Esophagus squamous epithelium (tissue), 5 donors: ENCODE data around the gene EGR4. TPM values are rescaled to one million over a fixed set of nuclear protein-coding genes. Genes with fewer than 3 reads are reported as not detected.
A peak's percentile ranks its signal among the peaks of the same experiment; 100 is the strongest.

Source experiments
- DNase-seq: peaks from one replicate; lab custom pipeline; 2025; lab: John Stamatoyannopoulos, UW
- H3K27ac ChIP-seq, 4 donors: fragments of 200-600 bp; sonication (generic); one replicate each; pipeline ENCODE4 v1.5.1; 2016 to 2019; ENCODE audit warnings: mild to moderate bottlenecking in 1 of 4
- H3K27me3 ChIP-seq, 4 donors: fragments of 200-600 bp; sonication (generic); 1 replicate in 3 of 4; 2 replicates in 1 of 4; pipeline versions ENCODE4 v1.5.1 to v1.6.0; 2017 to 2021; ENCODE audit warnings: antibody characterized with exemption in 1 of 4
- H3K36me3 ChIP-seq, 3 donors: fragments of 200-600 bp; sonication (generic); one replicate each; pipeline ENCODE4 v1.5.1; 2016 to 2019
- H3K4me1 ChIP-seq, 3 donors: fragments of 200-600 bp; sonication (generic); one replicate each; pipeline ENCODE4 v1.5.1; 2017 to 2019
- H3K4me3 ChIP-seq, 4 donors: fragments of 200-600 bp; sonication (generic); 1 replicate in 3 of 4; 2 replicates in 1 of 4; pipeline ENCODE4 v1.5.1; 2016 to 2019; ENCODE audit warnings: mild to moderate bottlenecking in 2 of 4, moderate library complexity in 1 of 4
- H3K9me3 ChIP-seq, 3 donors: fragments of 200-600 bp; sonication (generic); one replicate each; pipeline ENCODE4 v1.5.1; 2016 to 2019
- POLR2A ChIP-seq, 4 donors: fragments of 450-650 bp; IDR thresholded peaks; one replicate each; pipeline ENCODE4 v1.6.1; 2017; ENCODE audit warnings: antibody characterized with exemption in 4 of 4, mild to moderate bottlenecking in 4 of 4, moderate library complexity in 3 of 4
- WGBS, 2 donors: methylation state at CpG; one replicate each; pipeline ENCODE4 v1.1.5; 2018; 5-methylcytosine and 5-hydroxymethylcytosine counted together
- intact Hi-C: fragments of 100-400 bp; cut with DNase I; formaldehyde crosslinking; loops from one replicate; pipeline ENCODE4 v1.15.0; 2022
- total RNA-seq, 4 donors: library from RNA; depleted of rRNA; stranded (reverse); fragments of >200 nt; gene quantifications; one replicate each; pipeline ENCODE4 v1.1.0, GENCODE V29; 2016
- TF ChIP-seq, protein P1 (sequence below), 6 experiments: fragments of 450-650 bp in 4 of 6; fragments of 200-600 bp in 2 of 6; sonication (generic) in 2 of 6; IDR thresholded peaks; one replicate each; pipeline ENCODE4 v1.5.1; 2016 to 2019; ENCODE audit warnings: antibody characterized with exemption in 6 of 6, mild to moderate bottlenecking in 4 of 6, moderate library complexity in 4 of 6
- donor health status: DM: yes; HTN: yes; CAD: no.

EGR4 gene
- total RNA-seq, 4 donors from 2014 or later: 0.26 TPM; not detected in 3

DNA sequence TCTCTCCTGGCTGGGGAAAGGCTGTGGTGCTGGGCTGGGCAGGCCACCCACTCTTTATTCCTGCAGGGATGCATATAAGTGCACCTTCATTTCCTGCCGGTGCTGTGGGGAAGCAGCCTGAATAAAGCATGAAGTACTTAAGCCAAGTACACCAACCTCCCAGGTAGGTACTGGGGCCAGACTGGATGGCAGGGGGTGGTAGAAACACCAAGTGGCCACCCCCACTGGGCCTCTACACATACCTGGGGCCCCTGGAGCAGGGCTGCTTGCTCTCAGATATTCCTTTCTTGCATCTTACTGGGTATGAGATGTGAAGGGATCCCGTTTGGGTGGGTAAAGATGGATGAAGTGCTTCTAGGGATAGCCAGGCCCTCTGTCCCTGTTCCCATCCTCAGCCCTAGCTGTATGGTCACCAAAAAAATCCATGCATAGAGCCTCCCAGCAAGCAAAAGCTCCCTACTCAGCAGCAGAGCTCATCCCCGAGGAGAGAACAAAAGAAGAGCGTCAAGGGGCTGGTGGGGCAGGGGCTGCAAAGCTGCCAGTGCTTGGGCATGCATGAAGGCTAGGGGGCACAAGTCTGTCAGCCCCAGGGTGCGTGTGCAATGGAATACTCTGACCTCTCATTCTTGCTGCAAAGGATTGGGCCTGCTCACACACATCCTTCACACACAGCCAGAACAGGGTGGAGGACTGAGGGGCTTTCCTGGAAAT is 37.3 kb downstream of the EGR4 start:
- H3K4me3 ChIP-seq: no peak overlapping the region
- no peaks in the 10 kb centered on the region for H3K27me3 ChIP-seq
- peaks cover 0 to 14% (median 0%) of the 10 kb centered on the region in 3 donors for H3K4me1 ChIP-seq
- no peak for TF ChIP-seq POLR2A (IDR thresholded peaks at IDR 0.05)
- H3K9me3 ChIP-seq: no peaks in the 10 kb centered on the region
- DNase-seq: no peak
- no peak overlapping the region for H3K27ac ChIP-seq
- intact Hi-C loops: no loop called here
- peaks cover 5 to 45% (median 19%) of the 10 kb centered on the region in 3 donors for H3K36me3 ChIP-seq
- WGBS, 2 donors: 61 to 100% methylated on average over 1 to 3 of the region's 5 CpGs

DNA sequence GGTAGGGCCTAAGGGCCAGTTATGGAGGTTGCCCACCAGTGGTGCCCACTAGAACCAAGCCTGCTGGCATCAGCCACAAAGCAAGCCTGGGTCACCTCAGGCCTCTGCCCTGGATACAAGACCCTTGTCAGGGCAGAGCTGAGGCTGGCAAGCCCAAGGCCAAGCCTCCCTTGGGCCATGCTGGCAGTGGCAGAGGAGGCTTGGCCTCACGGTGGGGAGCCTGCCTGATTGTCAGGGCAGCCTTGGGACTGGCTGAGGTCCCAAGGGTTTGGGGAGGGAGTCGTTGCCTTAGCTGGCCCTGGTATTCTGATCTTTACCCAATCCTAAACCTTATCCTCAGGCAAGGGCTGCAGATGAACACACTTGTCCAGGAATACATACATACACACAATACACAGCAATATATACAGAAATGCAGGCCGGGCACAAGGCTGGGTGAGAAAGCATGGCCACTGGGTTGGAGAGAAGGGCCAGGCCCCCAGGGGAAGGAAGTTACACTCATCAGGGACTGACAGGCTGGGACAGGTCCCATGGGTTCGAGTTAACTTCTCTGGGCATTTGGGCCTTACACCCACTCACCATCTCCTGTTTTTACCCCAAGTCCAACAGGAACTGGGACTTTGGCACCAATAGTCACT is 38.2 kb downstream of the EGR4 start:
- no peak for TF ChIP-seq POLR2A (IDR thresholded peaks at IDR 0.05)
- TF ChIP-seq, protein P1, sequence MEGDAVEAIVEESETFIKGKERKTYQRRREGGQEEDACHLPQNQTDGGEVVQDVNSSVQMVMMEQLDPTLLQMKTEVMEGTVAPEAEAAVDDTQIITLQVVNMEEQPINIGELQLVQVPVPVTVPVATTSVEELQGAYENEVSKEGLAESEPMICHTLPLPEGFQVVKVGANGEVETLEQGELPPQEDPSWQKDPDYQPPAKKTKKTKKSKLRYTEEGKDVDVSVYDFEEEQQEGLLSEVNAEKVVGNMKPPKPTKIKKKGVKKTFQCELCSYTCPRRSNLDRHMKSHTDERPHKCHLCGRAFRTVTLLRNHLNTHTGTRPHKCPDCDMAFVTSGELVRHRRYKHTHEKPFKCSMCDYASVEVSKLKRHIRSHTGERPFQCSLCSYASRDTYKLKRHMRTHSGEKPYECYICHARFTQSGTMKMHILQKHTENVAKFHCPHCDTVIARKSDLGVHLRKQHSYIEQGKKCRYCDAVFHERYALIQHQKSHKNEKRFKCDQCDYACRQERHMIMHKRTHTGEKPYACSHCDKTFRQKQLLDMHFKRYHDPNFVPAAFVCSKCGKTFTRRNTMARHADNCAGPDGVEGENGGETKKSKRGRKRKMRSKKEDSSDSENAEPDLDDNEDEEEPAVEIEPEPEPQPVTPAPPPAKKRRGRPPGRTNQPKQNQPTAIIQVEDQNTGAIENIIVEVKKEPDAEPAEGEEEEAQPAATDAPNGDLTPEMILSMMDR (IDR thresholded peaks at IDR 0.05): no peak
- peaks cover 6 to 54% (median 27%) of the 10 kb centered on the region in 3 donors for H3K36me3 ChIP-seq
- H3K27ac ChIP-seq: no peak overlapping the region
- peaks cover 0 to 14% (median 0%) of the 10 kb centered on the region in 3 donors for H3K4me1 ChIP-seq
- H3K4me3 ChIP-seq: no peak overlapping the region
- H3K9me3 ChIP-seq: no peaks in the 10 kb centered on the region
- WGBS, 2 donors: 20 to 38% methylated on average over 1 of the region's 4 CpGs
- no peak for DNase-seq
- no peaks in the 10 kb centered on the region for H3K27me3 ChIP-seq
- intact Hi-C loops: no loop called here

DNA sequence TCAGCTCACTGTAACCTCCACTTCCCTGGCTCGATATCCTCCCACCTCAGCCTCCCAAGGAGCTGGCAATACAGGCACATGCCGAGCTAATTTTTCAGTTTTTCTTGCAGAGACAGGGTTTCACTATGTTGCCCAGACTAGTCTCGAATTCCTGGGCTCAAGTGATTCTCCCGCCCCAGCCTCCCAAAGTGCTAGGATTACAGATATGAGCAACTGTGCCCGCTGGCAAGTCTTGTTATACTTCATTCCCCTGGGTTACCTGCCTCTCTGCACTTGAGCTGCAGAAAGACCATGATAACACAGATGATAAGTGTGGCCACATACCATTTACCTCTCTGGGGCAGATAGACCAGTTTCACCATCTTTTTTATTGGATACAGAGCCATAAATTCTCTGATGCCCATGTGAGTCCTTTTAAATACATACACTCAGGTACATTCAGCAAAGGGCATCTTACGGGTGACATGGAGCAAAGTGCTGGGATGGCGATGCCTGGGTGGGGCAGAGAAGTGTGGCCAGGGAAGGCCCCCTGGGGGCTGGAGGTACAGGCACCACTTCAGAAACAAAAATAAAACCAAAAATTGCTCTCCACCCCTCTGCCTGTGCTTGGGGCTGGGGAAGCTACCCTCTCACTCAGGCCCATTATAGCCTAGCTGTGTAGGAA is 38.9 kb downstream of the EGR4 start:
- Histone ChIP-seq H3K27me3 (no peaks in the 10 kb centered on the region), H3K4me1 (peaks cover 0 to 14% (median 0%) of the 10 kb centered on the region in 3 donors), H3K27ac (peak overlapping the region in 3 of 4 donors; percentile 25 to 57 (median 35)), H3K9me3 (no peaks in the 10 kb centered on the region), H3K4me3 (no peak overlapping the region), H3K36me3 (peaks cover 6 to 61% (median 33%) of the 10 kb centered on the region in 3 donors)
- intact Hi-C loops: no loop called here
- TF ChIP-seq, protein P1 (IDR thresholded peaks at IDR 0.05): no peak
- TF ChIP-seq POLR2A (IDR thresholded peaks at IDR 0.05): no peak
- no peak for DNase-seq
- WGBS, 2 donors: 81 to 82% methylated on average over 7 of the region's 7 CpGs

DNA sequence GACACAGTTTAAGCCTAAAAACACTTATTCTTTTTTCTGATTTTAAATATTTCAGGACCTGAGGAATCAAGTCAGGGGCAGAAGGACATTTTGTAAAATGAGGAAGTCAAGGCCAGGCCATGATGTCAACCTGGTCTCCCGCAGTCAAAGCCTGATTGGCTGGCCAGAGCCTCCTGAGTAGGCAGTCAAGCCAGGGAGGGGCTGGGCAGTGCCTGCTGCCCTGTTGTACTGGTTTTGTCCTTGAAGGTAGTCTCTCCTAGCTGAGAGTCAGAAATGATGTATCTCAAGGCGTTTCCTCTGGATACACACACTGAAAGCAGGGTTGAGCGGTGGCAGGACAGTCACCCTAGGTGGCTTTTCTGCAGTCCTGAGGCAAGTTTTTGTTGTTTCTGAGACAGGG is 39.4 kb downstream of the EGR4 start:
- Histone ChIP-seq H3K9me3 (no peaks in the 10 kb centered on the region), H3K27ac (peak overlapping the region in 3 of 4 donors; percentile 25 to 57 (median 35)), H3K27me3 (no peaks in the 10 kb centered on the region), H3K4me1 (peaks cover 0 to 14% (median 0%) of the 10 kb centered on the region in 3 donors), H3K36me3 (peaks cover 6 to 66% (median 39%) of the 10 kb centered on the region in 3 donors), H3K4me3 (no peak overlapping the region)
- DNase-seq: no peak
- intact Hi-C loops: no loop called here
- 70 to 75% methylated on average over 3 of the region's 3 CpGs for WGBS, 2 donors
- TF ChIP-seq, protein P1 (IDR thresholded peaks at IDR 0.05): no peak
- no peak for TF ChIP-seq POLR2A (IDR thresholded peaks at IDR 0.05)

DNA sequence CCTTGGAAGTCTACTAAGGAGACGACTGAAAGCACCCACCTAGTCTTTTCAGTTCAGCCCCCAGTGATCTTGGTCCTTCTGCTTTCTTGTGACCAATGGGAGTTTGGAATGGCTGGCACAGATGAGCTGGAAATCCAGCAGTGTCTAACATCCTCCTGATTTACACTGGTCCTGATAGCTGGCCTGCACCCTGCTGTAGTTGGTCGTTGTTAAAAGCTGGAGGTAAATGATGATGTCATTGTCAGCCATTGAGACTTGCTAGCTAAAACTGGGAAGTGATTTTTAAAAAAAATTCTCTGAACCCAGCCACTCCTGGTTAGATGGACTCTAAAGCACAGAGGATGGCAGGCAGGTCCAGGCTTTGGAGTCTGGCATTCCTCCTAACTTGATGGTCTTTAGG is 39.9 kb downstream of the EGR4 start:
- Histone ChIP-seq H3K36me3 (peaks cover 6 to 71% (median 44%) of the 10 kb centered on the region in 3 donors), H3K4me1 (peaks cover 0 to 14% (median 0%) of the 10 kb centered on the region in 3 donors), H3K27me3 (no peaks in the 10 kb centered on the region), H3K27ac (peak overlapping the region in 2 of 4 donors; percentile 15 to 50), H3K4me3 (no peak overlapping the region), H3K9me3 (no peaks in the 10 kb centered on the region)
- 73 to 83% methylated on average over 1 to 2 of the region's 2 CpGs for WGBS, 2 donors
- intact Hi-C loops: no loop called here
- no peak for TF ChIP-seq POLR2A (IDR thresholded peaks at IDR 0.05)
- TF ChIP-seq, protein P1 (IDR thresholded peaks at IDR 0.05): no peak
- no peak for DNase-seq
